Frontal cortex (tissue), 4 donors: ENCODE data around the gene SNX27. TPM values are rescaled to one million over a fixed set of nuclear protein-coding genes. Genes with fewer than 3 reads are reported as not detected.
"Not testable (repeated sequence)": the region's sequence is repeated elsewhere in the genome, so short reads cannot be mapped to it uniquely, and the experiment has no call there.

Experiments used
- DNase-seq, 2 donors: peaks; one replicate each; pipeline ENCODE4 v3.0.0; 2012; ENCODE audit warnings: low spot score in 2 of 2
- FAIRE-seq: peaks from 2 replicates; lab custom pipeline; 2012; peaks lifted over from hg19 to GRCh38; lab: Jason Lieb, UNC
- total RNA-seq: library from RNA; depleted of rRNA; stranded (reverse); fragments of >200 nt; gene quantifications from one replicate; pipeline ENCODE4 v1.2.3, GENCODE V29; 2014
- donor health status: control.
- donor health status: control.
- donor health status: control.

The SNX27 gene
- total RNA-seq, 1 donor from 2014 or later = 75.8 TPM

- no peak for FAIRE-seq
These were observed 23.7 kb downstream of the SNX27 start for GRCh38 chr1:151635479-151636072.

GRCh38 chr1:151638074-151638775 lies 26.4 kb downstream of the SNX27 start:
- DNase-seq (no peak), FAIRE-seq (no peak)

More at GRCh38 chr1:151635479-151636072, 23.7 kb downstream of the SNX27 start:
- no peak for DNase-seq

GRCh38 chr1:151638812-151639211 lies 27.0 kb downstream of the SNX27 start:
- DNase-seq (no peak), FAIRE-seq (no peak)

- DNase-seq (no peak), FAIRE-seq (no peak)
These were observed 27.6 kb downstream of the SNX27 start for GRCh38 chr1:151639466-151639865.

GRCh38 chr1:151641229-151641628 lies 29.4 kb downstream of the SNX27 start:
- DNase-seq (no peak), FAIRE-seq (no peak)

GRCh38 chr1:151643085-151643484 lies 31.2 kb downstream of the SNX27 start:
- not testable (repeated sequence) for DNase-seq, FAIRE-seq

- DNase-seq = no peak
- FAIRE-seq = no peak
These were observed 32.2 kb downstream of the SNX27 start for GRCh38 chr1:151644001-151644400.

- no peak for DNase-seq
- FAIRE-seq = no peak
These were observed 41.5 kb downstream of the SNX27 start for GRCh38 chr1:151653397-151653796.

GRCh38 chr1:151655371-151655770 lies 43.5 kb downstream of the SNX27 start:
- FAIRE-seq (no peak), DNase-seq (no peak)

- DNase-seq = no peak
- FAIRE-seq = no peak
These were observed 49.9 kb downstream of the SNX27 start for GRCh38 chr1:151661751-151662150.

- FAIRE-seq (no peak), DNase-seq (no peak)
These were observed 56.2 kb downstream of the SNX27 start for GRCh38 chr1:151668090-151668489.

- DNase-seq, FAIRE-seq: not testable (repeated sequence)
These were observed 58.3 kb downstream of the SNX27 start for GRCh38 chr1:151670036-151670675.

- FAIRE-seq (no peak), DNase-seq (no peak)
These were observed 61.6 kb downstream of the SNX27 start for GRCh38 chr1:151673407-151673806.

- no peak for DNase-seq
- FAIRE-seq = no peak
These were observed 68.5 kb downstream of the SNX27 start for GRCh38 chr1:151680391-151680790.

GRCh38 chr1:151680826-151681225 lies 69.0 kb downstream of the SNX27 start:
- no peak for FAIRE-seq
- no peak for DNase-seq

- DNase-seq = no peak
- no peak for FAIRE-seq
These were observed 70.1 kb downstream of the SNX27 start for GRCh38 chr1:151681923-151682322.

- FAIRE-seq, DNase-seq: not testable (repeated sequence)
These were observed 71.1 kb downstream of the SNX27 start for GRCh38 chr1:151682901-151683300.

GRCh38 chr1:151684128-151684527 lies 72.3 kb downstream of the SNX27 start:
- DNase-seq (no peak), FAIRE-seq (no peak)

- DNase-seq = no peak
These were observed 74.7 kb downstream of the SNX27 start for GRCh38 chr1:151686561-151686960.

GRCh38 chr1:151689494-151689893 lies 77.6 kb downstream of the SNX27 start:
- FAIRE-seq = no peak
- no peak for DNase-seq

More at GRCh38 chr1:151686561-151686960, 74.7 kb downstream of the SNX27 start:
- no peak for FAIRE-seq

- FAIRE-seq (no peak), DNase-seq (no peak)
These were observed 80.4 kb downstream of the SNX27 start for GRCh38 chr1:151692226-151692625.
